ENCODE measurements around the gene ANO2.

DNA sequence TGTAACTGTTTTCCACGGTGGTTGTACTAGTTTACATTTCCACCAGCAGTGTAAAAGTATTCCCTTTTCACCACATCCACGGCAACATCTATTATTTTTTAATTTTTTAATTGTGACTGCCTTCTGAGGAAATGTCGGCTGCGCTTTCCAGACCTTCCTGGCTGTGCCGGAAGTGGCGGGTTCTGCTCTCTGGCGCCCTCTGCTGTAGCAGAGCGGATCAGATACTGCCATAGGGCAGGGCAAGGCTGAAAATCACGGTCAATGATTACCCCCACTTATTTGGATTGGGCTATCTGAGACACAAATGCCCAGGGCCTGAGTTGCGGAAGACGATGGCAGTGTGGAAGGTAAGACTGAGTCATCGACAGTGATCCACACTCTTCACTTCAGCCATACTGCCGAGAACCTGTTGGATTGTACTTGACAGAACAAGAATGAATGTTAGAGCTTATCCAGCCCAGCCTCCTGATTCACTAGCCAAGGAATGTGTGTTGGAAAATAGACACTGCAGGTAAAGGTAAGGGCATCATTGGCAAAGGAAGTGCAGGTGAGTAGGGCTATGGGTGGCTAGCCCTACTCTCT, 388.9 kb downstream of the ANO2 start:
- TF ChIP-seq SUZ12 (IDR thresholded peaks at IDR 0.05; ENCODE audit: extremely low read depth, insufficient read depth, insufficient read length) (no peak), YY1 (IDR thresholded peaks at IDR 0.05; ENCODE audit: insufficient read depth, insufficient read length) (no peak)
